K562 treated with DMSO at 1 percent for 4 hours (cell line): ENCODE measurements around the gene MAN2B2. TPM values are rescaled to one million over a fixed set of nuclear protein-coding genes. Genes with fewer than 3 reads are reported as not detected.

ENCODE experiments used
- total RNA-seq: library from RNA; unstranded; fragments of 300-600 nt; gene quantifications from 2 replicates; pipeline ENCODE4 v1.2.3, GENCODE V29; 2022; ENCODE audit not compliant: insufficient read depth

MAN2B2 gene
- total RNA-seq = 16.8 and 19.7 TPM in 2 replicates

DNA sequence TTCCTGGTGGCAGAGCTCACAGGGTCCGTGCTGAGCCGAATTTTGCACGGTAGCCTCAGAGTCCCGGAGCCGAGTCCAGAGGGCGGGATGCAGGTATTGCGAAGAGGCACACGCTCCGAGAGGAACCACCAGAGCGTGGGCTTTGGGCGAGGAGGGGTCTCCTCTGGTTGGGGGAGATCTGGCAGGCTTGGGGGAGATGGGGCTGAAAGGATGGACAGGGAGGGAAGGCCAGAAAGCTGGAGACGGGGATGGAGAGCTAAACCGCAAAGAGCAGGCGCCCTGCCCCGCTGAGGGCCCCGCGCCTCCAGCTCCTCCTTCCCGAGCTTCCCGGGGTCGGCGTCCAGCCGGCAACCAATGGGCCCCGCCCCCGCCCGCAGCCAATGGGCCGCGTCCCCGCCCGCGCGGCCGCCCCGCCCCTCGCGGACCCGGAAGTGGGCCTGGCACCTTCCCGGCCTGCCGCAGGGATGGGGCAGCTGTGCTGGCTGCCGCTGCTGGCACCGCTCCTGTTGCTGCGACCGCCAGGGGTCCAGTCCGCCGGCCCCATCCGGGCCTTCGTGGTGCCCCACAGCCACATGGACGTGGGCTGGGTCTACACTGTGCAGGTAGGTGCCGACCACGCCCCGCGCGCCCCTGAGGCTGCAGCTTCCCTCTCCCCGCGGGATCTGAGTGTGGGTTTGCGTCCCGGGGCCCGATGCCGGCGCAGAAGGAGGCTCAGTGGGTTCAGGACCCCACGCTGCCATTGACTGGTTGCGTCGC is at the start of gene MAN2B2:
TSS of gene MAN2B2 (plus strand) at position 443 of the 756 bp plus-strand sequence. CDS start at position 465, 22 bp downstream.

DNA sequence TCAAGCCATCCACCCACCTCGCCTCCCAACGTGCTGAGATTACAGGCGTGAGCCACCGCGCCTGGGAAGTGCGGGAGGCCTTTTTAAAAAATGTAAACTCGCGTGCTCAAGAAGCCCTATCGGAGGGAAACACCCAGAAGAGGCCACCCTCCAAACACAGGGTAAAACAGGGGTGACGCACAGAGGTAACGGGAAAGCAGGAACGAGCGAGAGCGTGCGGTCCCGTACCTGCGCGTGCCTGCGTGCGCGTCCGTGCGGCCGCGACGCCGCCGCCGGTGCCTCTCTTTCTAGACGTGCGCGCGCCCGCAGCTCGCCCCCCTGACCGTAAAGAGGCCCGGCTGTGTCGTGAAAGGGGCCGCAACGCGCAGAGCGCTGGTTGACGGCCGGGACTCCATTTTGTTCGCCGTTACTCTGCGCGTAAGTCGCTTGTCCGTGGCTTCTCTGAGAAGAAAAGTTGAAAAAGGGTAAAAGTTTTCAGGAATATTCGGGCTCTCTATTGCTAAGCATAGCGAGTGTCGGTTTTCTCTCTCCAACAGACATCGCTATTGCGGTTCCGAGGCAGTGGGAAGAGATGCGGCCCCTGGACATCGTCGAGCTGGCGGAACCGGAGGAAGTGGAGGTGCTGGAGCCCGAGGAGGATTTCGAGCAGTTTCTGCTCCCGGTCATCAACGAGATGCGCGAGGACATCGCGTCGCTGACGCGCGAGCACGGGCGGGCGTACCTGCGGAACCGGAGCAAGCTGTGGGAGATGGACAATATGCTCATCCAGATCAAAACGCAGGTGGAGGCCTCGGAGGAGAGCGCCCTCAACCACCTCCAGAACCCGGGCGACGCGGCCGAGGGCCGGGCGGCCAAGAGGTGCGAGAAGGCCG is 65.5 kb downstream of the MAN2B2 start, which contains the start of gene MRFAP1:
TSS of gene MRFAP1 (plus strand) at position 394 of the 872 bp plus-strand sequence. CDS start at position 572, 178 bp downstream.

Other genes starting within 250 kb of the MAN2B2 start
- not detected in 2 replicates for gene PPP2R2C, start 102.6 kb upstream of the MAN2B2 start, total RNA-seq
- gene MRFAP1, start 65.5 kb downstream of the MAN2B2 start, total RNA-seq = 329 and 339 TPM in 2 replicates
- 141 and 236 TPM in 2 replicates for gene S100P, start 118.7 kb downstream of the MAN2B2 start, total RNA-seq
- 75.2 and 95.9 TPM in 2 replicates for gene MRFAP1L1, start 134.7 kb downstream of the MAN2B2 start, total RNA-seq
- gene BLOC1S4, start 141.0 kb downstream of the MAN2B2 start, total RNA-seq = 13.2 and 17.3 TPM in 2 replicates
- 8.6 and 12.1 TPM in 2 replicates for gene KIAA0232, start 207.5 kb downstream of the MAN2B2 start, total RNA-seq